K562 (cell line): ENCODE data around the gene FAM117A. TPM values are rescaled to one million over a fixed set of nuclear protein-coding genes. Genes with fewer than 3 reads are reported as not detected.

Source experiments
- ARID2 ChIP-seq: fragments of 450-650 bp; IDR thresholded peaks from 2 replicates; pipeline ENCODE4 v1.6.1; 2017; ENCODE audit warnings: antibody characterized with exemption, mild to moderate bottlenecking
- BRCA1 ChIP-seq, 2 experiments: fragments of 450-650 bp in 1 of 2; sonication (generic) in 1 of 2; formaldehyde crosslinking in 1 of 2; IDR thresholded peaks; 2 replicates each; pipeline versions ENCODE4 v1.5.0 to v1.6.1; 2017 to 2020; ENCODE audit warnings: mild to moderate bottlenecking in 1 of 2, missing genetic modification reagents in 1 of 2
- EHMT2 ChIP-seq: fragments of 450-650 bp; IDR thresholded peaks from 2 replicates; pipeline ENCODE4 v1.6.1; 2018; ENCODE audit warnings: antibody characterized with exemption
- ESRRA ChIP-seq: fragments of 450-650 bp; IDR thresholded peaks from 2 replicates; pipeline ENCODE4 v1.6.1; 2014; ENCODE audit warnings: low read depth, mild to moderate bottlenecking, moderate library complexity, borderline replicate concordance
- FOSL1 ChIP-seq: fragments of 200-800 bp; sonication (Bioruptor generic); conservative IDR thresholded peaks from 2 replicates; pipeline ENCODE4 v1.6.1; 2016; ENCODE audit warnings: missing genetic modification characterization, missing compliant biosample characterization
- MAFG ChIP-seq: fragments of 450-650 bp; conservative IDR thresholded peaks from 2 replicates; pipeline ENCODE4 v1.6.1; 2016; ENCODE audit warnings: missing genetic modification characterization, missing compliant biosample characterization
- POLR2A ChIP-seq: fragments of 450-650 bp; conservative IDR thresholded peaks from 2 replicates; pipeline ENCODE4 v1.6.1; 2016
- REST ChIP-seq, 2 experiments: fragments of 450-650 bp; formaldehyde crosslinking in 1 of 2; IDR thresholded peaks; 2 replicates each; pipeline versions ENCODE4 v1.4.0 to v1.6.1; 2014 to 2020; ENCODE audit warnings: mild to moderate bottlenecking in 2 of 2, borderline replicate concordance in 1 of 2, low read depth in 1 of 2
- SMC3 ChIP-seq: conservative IDR thresholded peaks from 2 replicates; pipeline ENCODE4 v1.6.1; 2011; ENCODE audit warnings: low read depth, low read length, improper control_type of control experiment; ENCODE audit not compliant: insufficient read depth
- TEAD4 ChIP-seq, 2 experiments: sonication (generic) in 1 of 2; formaldehyde crosslinking in 1 of 2; IDR thresholded peaks; 2 replicates each; pipeline versions ENCODE4 v1.6.1 to v1.8.0; 2012 to 2022; ENCODE audit warnings: borderline replicate concordance in 1 of 2, inconsistent platforms in 1 of 2, low read length in 1 of 2, mild to moderate bottlenecking in 1 of 2, missing genetic modification reagents in 1 of 2
- U2AF2 ChIP-seq: fragments of 200-400 bp; formaldehyde crosslinking; optimal IDR thresholded peaks from 2 replicates; pipeline ENCODE3; 2017; ENCODE audit warnings: low read depth, mild to moderate bottlenecking, low read length
- ZNF121 ChIP-seq: sonication (generic); formaldehyde crosslinking; conservative IDR thresholded peaks from 2 replicates; pipeline ENCODE4 v1.8.0; 2022; ENCODE audit warnings: missing genetic modification reagents
- ZNF347 ChIP-seq: fragments of 450-650 bp; formaldehyde crosslinking; IDR thresholded peaks from 2 replicates; pipeline ENCODE4 v1.4.0; 2020; ENCODE audit warnings: low read depth, mild to moderate bottlenecking, moderate library complexity
- polyA plus RNA-seq, 8 experiments: library from polyadenylated mRNA; depleted of rRNA in 4 of 8; stranded (reverse) in 5 of 8; unstranded in 3 of 8; fragments of >200 nt; fragmentation: Nextera tagmentation in 2 of 8; fragmentation: Illumina TruSeq in 1 of 8; extraction: Ambion mirVana in 2 of 8; extraction: Trizol in 1 of 8; gene quantifications; 2 replicates each; pipeline versions ENCODE4 v1.2.1 to v1.2.3, GENCODE V29; 2011 to 2014; ENCODE audit warnings: inconsistent platforms in 1 of 8, missing spikeins in 1 of 8
- total RNA-seq, 7 experiments: library from RNA; depleted of rRNA in 6 of 7; stranded (reverse); fragments of >200 nt in 6 of 7; fragmentation: Illumina TruSeq in 2 of 7; extraction: Trizol in 2 of 7; gene quantifications; 2 replicates each; pipeline versions ENCODE4 v1.2.1 to v1.2.3, GENCODE V29; 2011 to 2021; ENCODE audit warnings: low replicate concordance in 1 of 7
- TF ChIP-seq, protein P1 (sequence below): sonication (generic); IDR thresholded peaks from 2 replicates; pipeline ENCODE4 v1.6.1; 2016
- TF ChIP-seq, protein P2 (sequence below): fragments of 450-650 bp; formaldehyde crosslinking; IDR thresholded peaks from 2 replicates; pipeline ENCODE4 v1.4.0; 2020; ENCODE audit warnings: mild to moderate bottlenecking, moderate library complexity

Gene FAM117A
- total and polyA plus RNA-seq, 9 of the 15 experiments (the other 6 are each of a cell fraction or from before 2014, with no cell fraction given), result 3.1 to 79.7 (median 36.6) TPM

DNA sequence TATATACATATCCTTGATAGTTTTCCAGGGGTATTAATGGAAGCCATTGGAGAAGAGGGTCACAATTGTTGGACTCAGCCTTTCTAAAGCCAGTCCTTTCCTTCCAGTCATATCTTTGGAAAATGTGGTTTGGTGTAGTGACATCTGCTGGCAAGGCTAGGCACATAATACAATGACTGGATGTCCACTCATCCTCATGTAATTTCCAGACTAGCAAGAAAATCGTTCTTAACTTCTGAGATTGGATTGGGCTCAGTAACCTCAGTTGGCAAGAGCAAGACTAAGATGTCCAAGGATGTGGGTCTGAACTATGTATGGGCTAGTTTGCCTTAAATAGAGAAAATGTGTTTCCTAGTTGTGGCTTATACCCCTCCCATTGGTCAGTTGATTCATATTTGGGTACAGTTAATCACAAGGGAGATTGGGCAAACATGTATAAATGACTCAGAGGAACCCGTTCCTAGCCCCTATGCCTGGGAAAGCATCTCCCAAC is 15.9 kb upstream of the FAM117A start (continued):
- TF ChIP-seq ARID2 (peak; percentile 48; the same call in 1 of the 2 replicates), TEAD4 (IDR thresholded peaks at IDR 0.05; ENCODE audit: low read length) (0 out of 2 replicates have a peak, but pooled peaks have one; percentile 15), TEAD4 (CRISPR knock-in tag; IDR thresholded peaks at IDR 0.05; ENCODE audit: borderline replicate concordance) (no peak), BRCA1 (IDR thresholded peaks at IDR 0.05) (no peak), BRCA1 (CRISPR knock-in tag; IDR thresholded peaks at IDR 0.05) (no peak), FOSL1 (tag) (0 out of 2 replicates have a peak, but pooled peaks have one; percentile 33), ZNF347 (CRISPR knock-in tag) (no peak), U2AF2 (no peak), SMC3 (peak; percentile 70), ZNF121 (no peak), POLR2A (no peak), REST (IDR thresholded peaks at IDR 0.05; ENCODE audit: borderline replicate concordance) (peak; percentile 73; the same call in 1 of the 2 replicates), REST (CRISPR knock-in tag; IDR thresholded peaks at IDR 0.05; ENCODE audit: low read depth) (no peak), ESRRA (0 out of 2 replicates have a peak, but pooled peaks have one; percentile 19), EHMT2 (0 out of 2 replicates have a peak, but pooled peaks have one; percentile 59), MAFG (tag) (0 out of 2 replicates have a peak, but pooled peaks have one; percentile 6)
- TF ChIP-seq, protein P1, sequence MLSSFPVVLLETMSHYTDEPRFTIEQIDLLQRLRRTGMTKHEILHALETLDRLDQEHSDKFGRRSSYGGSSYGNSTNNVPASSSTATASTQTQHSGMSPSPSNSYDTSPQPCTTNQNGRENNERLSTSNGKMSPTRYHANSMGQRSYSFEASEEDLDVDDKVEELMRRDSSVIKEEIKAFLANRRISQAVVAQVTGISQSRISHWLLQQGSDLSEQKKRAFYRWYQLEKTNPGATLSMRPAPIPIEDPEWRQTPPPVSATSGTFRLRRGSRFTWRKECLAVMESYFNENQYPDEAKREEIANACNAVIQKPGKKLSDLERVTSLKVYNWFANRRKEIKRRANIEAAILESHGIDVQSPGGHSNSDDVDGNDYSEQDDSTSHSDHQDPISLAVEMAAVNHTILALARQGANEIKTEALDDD, result 0 out of 2 replicates have a peak, but pooled peaks have one; percentile 66
- TF ChIP-seq, protein P2, sequence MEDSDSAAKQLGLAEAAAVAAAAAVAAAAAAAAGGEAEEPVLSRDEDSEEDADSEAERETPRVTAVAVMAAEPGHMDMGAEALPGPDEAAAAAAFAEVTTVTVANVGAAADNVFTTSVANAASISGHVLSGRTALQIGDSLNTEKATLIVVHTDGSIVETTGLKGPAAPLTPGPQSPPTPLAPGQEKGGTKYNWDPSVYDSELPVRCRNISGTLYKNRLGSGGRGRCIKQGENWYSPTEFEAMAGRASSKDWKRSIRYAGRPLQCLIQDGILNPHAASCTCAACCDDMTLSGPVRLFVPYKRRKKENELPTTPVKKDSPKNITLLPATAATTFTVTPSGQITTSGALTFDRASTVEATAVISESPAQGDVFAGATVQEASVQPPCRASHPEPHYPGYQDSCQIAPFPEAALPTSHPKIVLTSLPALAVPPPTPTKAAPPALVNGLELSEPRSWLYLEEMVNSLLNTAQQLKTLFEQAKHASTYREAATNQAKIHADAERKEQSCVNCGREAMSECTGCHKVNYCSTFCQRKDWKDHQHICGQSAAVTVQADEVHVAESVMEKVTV (CRISPR knock-in tag), result peak; percentile 49
